ENCODE measurements around the gene SMTNL2. TPM values are rescaled to one million over a fixed set of nuclear protein-coding genes. Genes with fewer than 3 reads are reported as not detected.
"Not testable (repeated sequence)": the region's sequence is repeated elsewhere in the genome, so short reads cannot be mapped to it uniquely, and the experiment has no call there.

The SMTNL2 gene
- total RNA-seq, 1 donor, result not detected

DNA sequence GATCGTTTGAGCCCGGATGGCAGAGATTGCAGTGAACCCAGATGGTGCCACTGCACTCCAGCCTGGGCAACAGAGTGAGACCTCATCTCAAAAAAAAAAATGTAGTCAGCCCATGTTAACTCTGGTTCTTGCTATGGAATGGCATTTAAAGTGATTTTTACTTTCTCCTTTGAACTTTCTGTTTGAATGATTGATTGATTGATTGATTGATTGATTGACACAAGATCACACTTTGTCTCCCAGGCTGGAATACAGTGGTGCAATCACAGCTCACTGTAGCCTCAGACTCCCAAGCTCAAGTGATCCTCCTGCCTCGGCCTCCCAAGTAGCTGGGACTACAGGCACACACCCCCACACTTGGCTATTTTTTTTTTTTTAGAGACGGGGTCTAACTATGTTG lies 17.0 kb downstream of the SMTNL2 start:
- TF ChIP-seq CTCF (IDR thresholded peaks at IDR 0.05; ENCODE audit: extremely low read depth, low read depth, low read length), result no peak
- H3K27ac ChIP-seq (ENCODE audit: low read depth, low read length), result no peak overlapping the region
- no peaks in the 10 kb centered on the region for H3K36me3 ChIP-seq (ENCODE audit: insufficient read depth, low read length)
- H4K20me1 ChIP-seq (ENCODE audit: insufficient read depth, low read length), result no peaks in the 10 kb centered on the region
- no peaks in the 10 kb centered on the region for H3K4me1 ChIP-seq (ENCODE audit: insufficient read depth, low read length)
- H3K4me3 ChIP-seq (ENCODE audit: insufficient read depth, low read length), result no peak overlapping the region
- no peaks in the 10 kb centered on the region for H3K79me2 ChIP-seq (ENCODE audit: insufficient read depth, low read length)
- H3K27me3 ChIP-seq (ENCODE audit: insufficient read depth, low read length), result peaks cover 12% of the 10 kb centered on the region
- H3K4me2 ChIP-seq (ENCODE audit: insufficient read depth, low read length), result no peak overlapping the region
- H3K9me3 ChIP-seq (ENCODE audit: low read depth, low read length), result no peaks in the 10 kb centered on the region
- peak; percentile 22 for DNase-seq (ENCODE audit: insufficient read length, low spot score, missing footprints)
- no peak overlapping the region for H2AFZ ChIP-seq (ENCODE audit: low read length)

DNA sequence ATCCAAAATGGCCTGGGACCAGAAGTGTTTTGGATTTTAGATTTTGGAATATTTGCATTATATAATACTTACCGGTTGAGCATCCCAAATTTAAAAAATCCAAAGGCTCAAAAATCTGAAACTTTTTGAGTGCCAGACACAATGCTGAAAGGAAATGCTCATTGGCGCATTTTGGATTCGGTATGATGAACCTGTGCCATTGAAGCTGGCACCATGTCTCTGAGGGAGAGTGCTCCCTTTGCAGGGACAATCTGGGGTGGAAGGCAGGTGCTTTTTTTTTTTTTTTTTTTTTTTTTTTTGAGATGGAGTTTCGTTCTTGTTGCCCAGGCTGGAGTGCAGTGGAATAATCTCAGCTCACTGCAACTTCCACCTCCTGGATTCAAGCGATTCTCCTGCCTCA lies 17.7 kb downstream of the SMTNL2 start:
- Histone ChIP-seq H3K79me2 (ENCODE audit: insufficient read depth, low read length) (no peaks in the 10 kb centered on the region), H3K4me1 (ENCODE audit: insufficient read depth, low read length) (no peaks in the 10 kb centered on the region), H3K36me3 (ENCODE audit: insufficient read depth, low read length) (no peaks in the 10 kb centered on the region), H4K20me1 (ENCODE audit: insufficient read depth, low read length) (no peaks in the 10 kb centered on the region), H3K27me3 (ENCODE audit: insufficient read depth, low read length) (peaks cover 12% of the 10 kb centered on the region), H3K4me3 (ENCODE audit: insufficient read depth, low read length) (no peak overlapping the region), H3K27ac (ENCODE audit: low read depth, low read length) (no peak overlapping the region), H3K9me3 (ENCODE audit: low read depth, low read length) (no peaks in the 10 kb centered on the region), H3K4me2 (ENCODE audit: insufficient read depth, low read length) (no peak overlapping the region), H2AFZ (ENCODE audit: low read length) (no peak overlapping the region)
- no peak for TF ChIP-seq CTCF (IDR thresholded peaks at IDR 0.05; ENCODE audit: extremely low read depth, low read depth, low read length)
- DNase-seq (ENCODE audit: insufficient read length, low spot score, missing footprints), result peak; percentile 78

DNA sequence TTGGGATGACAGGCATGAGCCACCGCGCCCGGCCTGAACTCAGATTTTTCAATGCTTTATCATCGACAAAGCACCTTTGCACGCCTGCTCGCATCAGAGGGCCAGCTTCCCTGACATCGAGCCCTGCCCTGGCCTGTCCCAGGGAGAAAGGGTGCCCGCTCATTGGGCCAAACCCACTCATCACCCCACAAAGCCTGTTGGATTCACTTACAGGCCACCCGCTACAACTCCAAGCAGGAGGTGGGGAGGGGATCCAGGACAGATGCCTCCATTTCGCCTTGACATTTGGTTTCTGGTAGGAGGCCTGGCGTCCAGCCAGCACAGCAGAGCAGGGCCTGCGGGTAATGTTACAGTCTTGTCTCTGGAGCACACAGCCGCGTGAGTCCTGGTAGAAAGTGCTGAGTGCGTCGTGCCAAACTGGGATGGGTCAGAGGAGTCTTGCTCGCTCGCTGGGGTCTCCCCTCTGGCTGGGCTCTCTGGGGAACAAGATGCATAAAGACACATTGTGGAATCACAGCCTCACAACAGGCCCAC lies 19.8 kb downstream of the SMTNL2 start:
- peak; percentile 85 for DNase-seq (ENCODE audit: insufficient read length, low spot score, missing footprints)
- Histone ChIP-seq H3K4me2 (ENCODE audit: insufficient read depth, low read length) (no peak overlapping the region), H3K4me1 (ENCODE audit: insufficient read depth, low read length) (peaks cover 8% of the 10 kb centered on the region), H2AFZ (ENCODE audit: low read length) (peak overlapping the region; percentile 65), H3K79me2 (ENCODE audit: insufficient read depth, low read length) (no peaks in the 10 kb centered on the region), H3K27me3 (ENCODE audit: insufficient read depth, low read length) (peaks cover 18% of the 10 kb centered on the region), H3K9me3 (ENCODE audit: low read depth, low read length) (no peaks in the 10 kb centered on the region), H3K36me3 (ENCODE audit: insufficient read depth, low read length) (no peaks in the 10 kb centered on the region), H4K20me1 (ENCODE audit: insufficient read depth, low read length) (no peaks in the 10 kb centered on the region), H3K4me3 (ENCODE audit: insufficient read depth, low read length) (no peak overlapping the region), H3K27ac (ENCODE audit: low read depth, low read length) (no peak overlapping the region)
- TF ChIP-seq CTCF (IDR thresholded peaks at IDR 0.05; ENCODE audit: extremely low read depth, low read depth, low read length), result no peak

GRCh38 chr17:4604736-4605135 lies 20.4 kb downstream of the SMTNL2 start:
- not testable (repeated sequence) for DNase-seq (ENCODE audit: insufficient read length, low spot score, missing footprints); H2AFZ ChIP-seq (ENCODE audit: low read length); H3K36me3 ChIP-seq (ENCODE audit: insufficient read depth, low read length); H3K4me2 ChIP-seq (ENCODE audit: insufficient read depth, low read length); H4K20me1 ChIP-seq (ENCODE audit: insufficient read depth, low read length); H3K9me3 ChIP-seq (ENCODE audit: low read depth, low read length); H3K4me1 ChIP-seq (ENCODE audit: insufficient read depth, low read length); H3K4me3 ChIP-seq (ENCODE audit: insufficient read depth, low read length); H3K27ac ChIP-seq (ENCODE audit: low read depth, low read length); H3K79me2 ChIP-seq (ENCODE audit: insufficient read depth, low read length)
- peaks cover 16% of the 10 kb centered on the region for H3K27me3 ChIP-seq (ENCODE audit: insufficient read depth, low read length)

Measured in osteoblast (primary cell).